Mesendoderm (in vitro differentiated cells): ENCODE results near the gene EVI5.

Experiments used
- DNase-seq: peaks from one replicate; pipeline ENCODE4 v3.0.0; 2013
- H2AK5ac ChIP-seq: 2 replicates; pipeline ENCODE4 v1.6.1; 2013; ENCODE audit warnings: low read length, inconsistent platforms
- H2BK120ac ChIP-seq: 2 replicates; pipeline ENCODE4 v1.6.1; 2013; ENCODE audit warnings: low read depth, mild to moderate bottlenecking, low read length, moderate library complexity, mixed read lengths
- H2BK15ac ChIP-seq: replicated peaks from 2 replicates; pipeline ENCODE4 v1.6.1; 2013; ENCODE audit warnings: low read depth, mild to moderate bottlenecking, moderate library complexity
- H2BK5ac ChIP-seq: 2 replicates; pipeline ENCODE4 v1.6.1; 2013; ENCODE audit warnings: low read length, inconsistent platforms
- H3K18ac ChIP-seq: 2 replicates; pipeline ENCODE4 v1.6.1; 2013; ENCODE audit warnings: mild to moderate bottlenecking, low read length, mixed read lengths
- H3K23ac ChIP-seq: one replicate; pipeline ENCODE4 v1.6.1; 2013; ENCODE audit warnings: low read length
- H3K27ac ChIP-seq: 2 replicates; pipeline ENCODE4 v1.5.1; 2013; ENCODE audit warnings: low read depth, mild to moderate bottlenecking, inconsistent platforms, low read length, moderate library complexity
- H3K27me3 ChIP-seq: 2 replicates; pipeline ENCODE4 v1.6.1; 2013; ENCODE audit warnings: low read length, control low read depth, mild to moderate bottlenecking, inconsistent platforms; ENCODE audit not compliant: insufficient read depth, poor library complexity
- H3K36me3 ChIP-seq: 2 replicates; pipeline ENCODE4 v1.6.1; 2013; ENCODE audit warnings: low read length, inconsistent platforms; ENCODE audit not compliant: control insufficient read depth, insufficient read depth
- H3K4ac ChIP-seq: one replicate; pipeline ENCODE4 v1.6.1; 2013; ENCODE audit warnings: low read depth, mild to moderate bottlenecking, low read length, moderate library complexity
- H3K4me1 ChIP-seq: 2 replicates; pipeline ENCODE4 v1.6.1; 2013; ENCODE audit warnings: low read depth, low read length, inconsistent platforms; ENCODE audit not compliant: control insufficient read depth
- H3K4me2 ChIP-seq: 2 replicates; pipeline ENCODE4 v1.6.1; 2013; ENCODE audit warnings: low read length
- H3K4me3 ChIP-seq: 2 replicates; pipeline ENCODE4 v1.5.1; 2013; ENCODE audit warnings: mild to moderate bottlenecking, low read length
- H3K56ac ChIP-seq: one replicate; pipeline ENCODE4 v1.6.1; 2013; ENCODE audit warnings: low read length
- H3K79me1 ChIP-seq: 2 replicates; pipeline ENCODE4 v1.6.1; 2013; ENCODE audit warnings: low read length, inconsistent platforms
- H3K79me2 ChIP-seq: 2 replicates; pipeline ENCODE4 v1.6.1; 2013; ENCODE audit warnings: mild to moderate bottlenecking, low read length; ENCODE audit not compliant: control insufficient read depth, insufficient read depth
- H3K9ac ChIP-seq: 2 replicates; pipeline ENCODE4 v1.6.1; 2013; ENCODE audit warnings: low read length, inconsistent platforms
- H4K5ac ChIP-seq: one replicate; pipeline ENCODE4 v1.6.1; 2013; ENCODE audit warnings: low read length
- H4K8ac ChIP-seq: one replicate; pipeline ENCODE4 v1.6.1; 2013; ENCODE audit warnings: low read depth, mild to moderate bottlenecking, control low read depth, low read length, moderate library complexity
- WGBS: extraction: QIAGEN DNeasy Blood & Tissue Kit; methylation state at CpG from one replicate; pipeline ENCODE4 v1.1.7; 2013; ENCODE audit warnings: low lambda C conversion rate, missing lambda C conversion rate; ENCODE audit not compliant: insufficient coverage; ENCODE audit errors: extremely low coverage; 5-methylcytosine and 5-hydroxymethylcytosine counted together

EVI5 gene

DNA sequence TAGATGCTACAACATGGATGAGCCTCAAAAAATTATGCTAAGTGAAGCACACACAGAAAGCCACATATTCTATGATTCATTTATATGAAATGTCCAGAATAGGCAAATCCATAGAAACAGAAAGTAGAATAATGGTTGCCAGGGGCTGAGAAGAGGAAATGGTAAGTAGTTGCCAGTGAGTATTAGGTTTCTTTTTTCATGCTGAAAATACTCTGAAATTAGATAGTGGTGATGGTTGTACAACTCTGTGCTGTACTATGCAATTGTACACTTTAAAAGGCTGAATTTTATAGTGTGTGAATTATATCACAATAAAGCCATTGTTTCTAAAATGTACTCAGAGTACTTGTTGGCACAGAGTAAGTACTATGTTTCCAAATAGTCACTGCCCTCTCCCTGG lies 282.7 kb downstream of the EVI5 start:
- Histone ChIP-seq H3K27me3 (no peaks in the 10 kb centered on the region), H3K36me3 (no peaks in the 10 kb centered on the region), H3K79me1 (no peaks in the 10 kb centered on the region), H3K4me1 (no peaks in the 10 kb centered on the region), H3K23ac (no peak overlapping the region), H3K79me2 (no peaks in the 10 kb centered on the region), H3K4me3 (no peak overlapping the region), H3K9ac (no peak overlapping the region), H3K4me2 (no peak overlapping the region), H4K5ac (no peak overlapping the region), H3K27ac (no peak overlapping the region), H2AK5ac (no peak overlapping the region), H3K56ac (no peak overlapping the region), H3K18ac (no peak overlapping the region), H2BK5ac (no peak overlapping the region), H2BK15ac (no peak overlapping the region), H4K8ac (no peak overlapping the region), H3K4ac (no peak overlapping the region), H2BK120ac (no peak overlapping the region)
- DNase-seq, result no peak

DNA sequence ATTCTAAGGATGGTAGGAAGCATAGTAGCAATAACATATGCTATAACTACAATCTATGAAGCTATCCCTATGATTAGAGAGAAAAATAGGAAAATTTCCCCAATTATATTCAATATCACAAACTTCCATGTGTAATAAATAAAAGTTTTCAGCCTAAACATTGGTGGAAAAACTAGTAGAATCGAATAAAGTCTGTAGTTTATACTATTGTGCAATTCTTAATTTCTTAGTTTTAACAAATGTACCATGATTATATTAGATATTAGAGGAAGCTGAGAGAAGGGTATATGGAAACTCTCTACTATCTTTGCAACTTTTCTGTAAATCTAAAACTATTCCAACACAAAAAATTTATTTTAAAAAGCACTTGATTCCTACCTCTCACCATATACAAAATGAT lies 284.4 kb downstream of the EVI5 start:
- H2BK120ac ChIP-seq, result no peak overlapping the region
- H3K79me1 ChIP-seq, result no peaks in the 10 kb centered on the region
- H3K4me2 ChIP-seq, result no peak overlapping the region
- no peak overlapping the region for H4K5ac ChIP-seq
- H3K18ac ChIP-seq, result no peak overlapping the region
- no peak overlapping the region for H3K23ac ChIP-seq
- no CpG with 5 or more reads among the region's 1 CpG for WGBS
- no peaks in the 10 kb centered on the region for H3K27me3 ChIP-seq
- H2BK5ac ChIP-seq, result no peak overlapping the region
- no peak for DNase-seq
- H3K9ac ChIP-seq, result no peak overlapping the region
- H3K79me2 ChIP-seq, result no peaks in the 10 kb centered on the region
- no peak overlapping the region for H3K4me3 ChIP-seq
- no peak overlapping the region for H3K4ac ChIP-seq
- H3K36me3 ChIP-seq, result no peaks in the 10 kb centered on the region
- H2AK5ac ChIP-seq, result no peak overlapping the region
- no peaks in the 10 kb centered on the region for H3K4me1 ChIP-seq
- H3K56ac ChIP-seq, result no peak overlapping the region
- H2BK15ac ChIP-seq, result no peak overlapping the region
- H4K8ac ChIP-seq, result no peak overlapping the region
- no peak overlapping the region for H3K27ac ChIP-seq

DNA sequence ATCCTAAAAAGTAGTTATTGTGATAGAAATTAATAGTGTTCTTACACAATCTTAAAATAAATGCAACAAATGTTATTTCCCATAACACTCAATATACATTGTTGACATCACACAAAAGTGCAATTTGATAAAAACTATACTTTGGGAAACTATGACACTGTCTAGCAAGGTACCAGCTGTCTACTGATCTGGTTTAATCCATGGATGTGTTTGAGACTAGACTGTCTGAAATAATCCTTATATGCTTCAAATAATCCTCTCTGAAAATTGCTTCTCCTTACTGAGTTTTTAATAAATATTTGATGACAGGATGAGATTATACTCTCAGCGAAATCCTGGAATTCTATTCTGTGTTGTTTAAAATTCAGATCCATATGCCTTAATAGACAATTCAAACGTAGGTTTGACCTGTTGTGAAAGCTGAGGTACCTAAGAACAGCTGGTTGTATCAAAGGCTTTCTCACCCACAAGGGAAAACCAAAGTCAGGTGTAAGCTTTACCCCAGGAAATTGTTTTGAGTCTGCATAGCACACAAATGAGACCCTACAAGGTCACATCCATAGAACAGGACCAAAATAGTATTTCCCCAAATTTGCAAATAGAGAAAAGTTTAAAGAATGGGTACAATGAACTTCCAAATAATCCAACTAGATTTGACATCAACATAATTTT lies 289.4 kb downstream of the EVI5 start:
- no peaks in the 10 kb centered on the region for H3K79me2 ChIP-seq
- H3K36me3 ChIP-seq, result no peaks in the 10 kb centered on the region
- WGBS, result no CpG with 5 or more reads among the region's 2 CpGs
- H3K27ac ChIP-seq, result no peak overlapping the region
- no peak overlapping the region for H3K4me3 ChIP-seq
- no peak overlapping the region for H4K5ac ChIP-seq
- H3K18ac ChIP-seq, result no peak overlapping the region
- H3K23ac ChIP-seq, result no peak overlapping the region
- no peak overlapping the region for H3K56ac ChIP-seq
- no peak overlapping the region for H2AK5ac ChIP-seq
- H3K9ac ChIP-seq, result no peak overlapping the region
- no peak for DNase-seq
- no peak overlapping the region for H2BK120ac ChIP-seq
- no peak overlapping the region for H3K4ac ChIP-seq
- no peak overlapping the region for H3K4me2 ChIP-seq
- H2BK15ac ChIP-seq, result no peak overlapping the region
- no peak overlapping the region for H4K8ac ChIP-seq
- no peak overlapping the region for H2BK5ac ChIP-seq
- no peaks in the 10 kb centered on the region for H3K27me3 ChIP-seq
- no peaks in the 10 kb centered on the region for H3K79me1 ChIP-seq
- no peaks in the 10 kb centered on the region for H3K4me1 ChIP-seq

DNA sequence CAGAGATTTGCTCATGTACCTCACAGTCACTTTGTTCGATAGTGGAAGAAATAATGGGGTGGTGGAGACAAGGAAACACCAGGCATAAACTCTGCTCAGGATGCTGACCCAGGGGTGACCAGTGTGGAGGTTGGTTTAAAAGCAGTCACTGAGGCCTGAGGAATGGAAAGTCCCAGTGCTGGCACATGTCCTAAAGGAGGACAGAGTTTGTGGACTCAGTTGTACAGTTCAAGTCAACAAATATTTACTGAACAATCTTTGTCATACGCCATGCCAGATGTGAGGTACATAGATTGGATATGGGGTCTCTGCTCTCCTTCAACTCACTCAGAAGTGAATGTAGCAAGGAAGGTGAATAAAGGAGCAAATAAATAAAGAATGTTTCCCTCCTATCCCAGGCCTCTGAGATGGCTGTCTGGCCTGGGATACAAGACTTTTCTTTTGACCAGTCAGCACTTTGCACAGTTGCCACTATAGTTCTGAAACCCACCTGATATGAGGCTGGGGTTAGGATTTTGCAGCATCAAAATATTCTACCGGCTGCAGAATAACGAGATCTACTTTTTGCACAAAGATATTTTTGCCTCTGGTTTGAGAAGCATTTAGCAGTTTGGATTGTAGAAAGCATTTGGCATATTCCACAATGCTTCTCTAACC lies 290.3 kb downstream of the EVI5 start:
- H3K9ac ChIP-seq, result no peak overlapping the region
- no peak overlapping the region for H3K4ac ChIP-seq
- H3K4me2 ChIP-seq, result no peak overlapping the region
- H3K79me2 ChIP-seq, result no peaks in the 10 kb centered on the region
- H3K18ac ChIP-seq, result no peak overlapping the region
- H2BK5ac ChIP-seq, result no peak overlapping the region
- no peak for DNase-seq
- no peaks in the 10 kb centered on the region for H3K79me1 ChIP-seq
- H3K36me3 ChIP-seq, result no peaks in the 10 kb centered on the region
- H3K23ac ChIP-seq, result no peak overlapping the region
- no peak overlapping the region for H3K56ac ChIP-seq
- no peak overlapping the region for H3K27ac ChIP-seq
- H2AK5ac ChIP-seq, result no peak overlapping the region
- H4K5ac ChIP-seq, result no peak overlapping the region
- no peak overlapping the region for H2BK15ac ChIP-seq
- H4K8ac ChIP-seq, result no peak overlapping the region
- no peak overlapping the region for H3K4me3 ChIP-seq
- WGBS, result no CpG with 5 or more reads among the region's 4 CpGs
- H2BK120ac ChIP-seq, result no peak overlapping the region
- H3K27me3 ChIP-seq, result no peaks in the 10 kb centered on the region
- H3K4me1 ChIP-seq, result no peaks in the 10 kb centered on the region

DNA sequence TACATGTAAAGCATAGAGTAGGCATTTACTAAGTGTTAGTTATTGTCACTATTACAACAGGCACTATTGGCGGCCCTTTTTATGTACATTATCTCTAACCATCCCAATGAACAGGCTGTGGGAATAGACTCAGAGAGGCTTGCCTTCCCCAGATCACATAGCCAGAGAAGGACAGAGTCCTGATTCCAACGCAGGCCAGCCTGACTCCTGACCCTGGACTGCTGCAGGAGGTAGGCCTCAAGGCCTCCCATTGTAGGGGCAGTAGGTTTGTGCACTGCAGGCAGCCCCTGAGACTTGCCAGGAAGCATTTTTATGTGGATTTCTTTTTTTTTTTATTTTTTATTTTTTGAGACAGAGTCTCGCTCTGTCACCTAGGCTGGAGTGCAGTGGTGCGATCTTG lies 291.8 kb downstream of the EVI5 start:
- H3K36me3 ChIP-seq, result no peaks in the 10 kb centered on the region
- H3K4ac ChIP-seq, result no peak overlapping the region
- H3K23ac ChIP-seq, result no peak overlapping the region
- no peaks in the 10 kb centered on the region for H3K79me1 ChIP-seq
- H3K4me3 ChIP-seq, result no peak overlapping the region
- no peak overlapping the region for H3K4me2 ChIP-seq
- WGBS, result no CpG with 5 or more reads among the region's 4 CpGs
- H4K8ac ChIP-seq, result no peak overlapping the region
- H3K79me2 ChIP-seq, result no peaks in the 10 kb centered on the region
- H3K18ac ChIP-seq, result no peak overlapping the region
- no peak overlapping the region for H2BK5ac ChIP-seq
- no peak overlapping the region for H2BK15ac ChIP-seq
- H3K9ac ChIP-seq, result no peak overlapping the region
- H3K27ac ChIP-seq, result no peak overlapping the region
- no peak overlapping the region for H2BK120ac ChIP-seq
- peaks cover 4% of the 10 kb centered on the region for H3K27me3 ChIP-seq
- no peak overlapping the region for H3K56ac ChIP-seq
- H4K5ac ChIP-seq, result no peak overlapping the region
- no peak for DNase-seq
- H3K4me1 ChIP-seq, result no peaks in the 10 kb centered on the region
- H2AK5ac ChIP-seq, result no peak overlapping the region

DNA sequence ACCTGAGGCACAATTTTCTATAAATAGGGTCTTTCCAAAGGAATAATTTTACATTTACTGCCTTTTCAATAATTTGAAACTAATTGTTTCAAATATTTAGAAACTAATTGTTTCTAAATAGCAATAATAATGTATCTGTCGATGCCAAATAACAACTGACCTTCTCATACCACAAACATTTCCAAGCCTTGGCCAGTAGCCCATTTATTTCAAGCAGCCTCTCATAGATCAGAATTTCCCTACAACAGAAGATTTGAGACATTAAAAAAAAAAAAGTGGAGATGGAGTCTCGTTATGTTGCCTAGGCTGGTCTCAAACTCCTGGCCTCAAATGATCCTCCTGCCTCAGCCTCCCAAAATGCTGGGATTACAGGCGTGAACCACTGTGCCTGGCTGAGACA lies 296.1 kb downstream of the EVI5 start:
- Histone ChIP-seq H3K4me3 (no peak overlapping the region), H2BK120ac (no peak overlapping the region), H3K23ac (no peak overlapping the region), H2BK15ac (no peak overlapping the region), H3K4me1 (peaks cover 3% of the 10 kb centered on the region), H2AK5ac (no peak overlapping the region), H3K27me3 (peaks cover 36% of the 10 kb centered on the region), H2BK5ac (no peak overlapping the region), H4K8ac (no peak overlapping the region), H4K5ac (no peak overlapping the region), H3K4ac (no peak overlapping the region), H3K56ac (no peak overlapping the region), H3K79me2 (no peaks in the 10 kb centered on the region), H3K4me2 (no peak overlapping the region), H3K79me1 (no peaks in the 10 kb centered on the region), H3K27ac (no peak overlapping the region), H3K18ac (no peak overlapping the region), H3K9ac (no peak overlapping the region), H3K36me3 (no peaks in the 10 kb centered on the region)
- no CpG with 5 or more reads among the region's 3 CpGs for whole genome bisulfite sequencing
- no peak for DNase-seq
